ENCODE measurements around the gene GPBAR1. TPM values are rescaled to one million over a fixed set of nuclear protein-coding genes. Genes with fewer than 3 reads are reported as not detected.

The GPBAR1 gene, protein sequence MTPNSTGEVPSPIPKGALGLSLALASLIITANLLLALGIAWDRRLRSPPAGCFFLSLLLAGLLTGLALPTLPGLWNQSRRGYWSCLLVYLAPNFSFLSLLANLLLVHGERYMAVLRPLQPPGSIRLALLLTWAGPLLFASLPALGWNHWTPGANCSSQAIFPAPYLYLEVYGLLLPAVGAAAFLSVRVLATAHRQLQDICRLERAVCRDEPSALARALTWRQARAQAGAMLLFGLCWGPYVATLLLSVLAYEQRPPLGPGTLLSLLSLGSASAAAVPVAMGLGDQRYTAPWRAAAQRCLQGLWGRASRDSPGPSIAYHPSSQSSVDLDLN
- total RNA-seq (2014; rRNA removed; shearing (Covaris generic); ENCODE audit: low replicate concordance) = 0.12 TPM in 1 of 2 replicates, not detected in the other

- DNase-seq (ENCODE audit: low read depth) = peak; percentile 67
- in situ Hi-C loops (cut with HindIII; ENCODE audit: low pct_unique_long_range_greater_than_20kb, low sequenced_read_pairs) = no loop called here
Measured at GRCh38 chr2:218260742-218261422, at the start of gene GPBAR1. GPBAR1 (plus strand) TSS chr2:218261015; CDS start chr2:218262725, 1,710 bp downstream.

DNA sequence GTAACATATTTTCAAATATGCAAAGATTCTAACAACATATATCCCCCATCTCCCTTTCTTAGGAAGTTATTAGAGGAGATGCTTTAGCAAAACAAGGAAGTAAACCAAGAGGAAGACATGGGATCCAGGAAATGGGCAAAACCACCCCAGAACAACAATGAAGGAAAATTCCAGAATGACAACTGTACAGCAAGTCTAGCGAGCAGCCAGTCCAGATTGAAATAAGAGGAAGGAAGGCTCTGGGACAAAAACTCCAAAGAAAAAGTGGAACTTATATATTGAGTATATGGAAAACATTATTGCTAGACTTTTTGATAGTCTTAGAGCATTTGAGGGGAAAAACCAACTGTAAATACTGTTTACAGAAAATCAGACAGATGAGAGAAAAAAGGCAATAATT lies 46.7 kb upstream of the GPBAR1 start:
- DNase-seq (ENCODE audit: low read depth) = no peak
- in situ Hi-C loops (cut with HindIII; ENCODE audit: low pct_unique_long_range_greater_than_20kb, low sequenced_read_pairs) = no loop called here

- in situ Hi-C loops (cut with HindIII; ENCODE audit: low pct_unique_long_range_greater_than_20kb, low sequenced_read_pairs) = no loop called here
- DNase-seq (ENCODE audit: low read depth) = no peak
Measured at GRCh38 chr2:218216336-218216673, 44.5 kb upstream of the GPBAR1 start.

- peak; percentile 86 for DNase-seq (ENCODE audit: low read depth)
- in situ Hi-C loops (cut with HindIII; ENCODE audit: low pct_unique_long_range_greater_than_20kb, low sequenced_read_pairs) = no loop called here
Measured at GRCh38 chr2:218216674-218217359, 44.0 kb upstream of the GPBAR1 start, which contains the start of gene ARPC2. ARPC2 (plus strand) TSS chr2:218217189; CDS start chr2:218217471, 282 bp downstream.

- peak; percentile 30 for DNase-seq (ENCODE audit: low read depth)
- in situ Hi-C loops (cut with HindIII; ENCODE audit: low pct_unique_long_range_greater_than_20kb, low sequenced_read_pairs) = no loop called here
Measured at GRCh38 chr2:218217360-218218267, 43.2 kb upstream of the GPBAR1 start.

DNA sequence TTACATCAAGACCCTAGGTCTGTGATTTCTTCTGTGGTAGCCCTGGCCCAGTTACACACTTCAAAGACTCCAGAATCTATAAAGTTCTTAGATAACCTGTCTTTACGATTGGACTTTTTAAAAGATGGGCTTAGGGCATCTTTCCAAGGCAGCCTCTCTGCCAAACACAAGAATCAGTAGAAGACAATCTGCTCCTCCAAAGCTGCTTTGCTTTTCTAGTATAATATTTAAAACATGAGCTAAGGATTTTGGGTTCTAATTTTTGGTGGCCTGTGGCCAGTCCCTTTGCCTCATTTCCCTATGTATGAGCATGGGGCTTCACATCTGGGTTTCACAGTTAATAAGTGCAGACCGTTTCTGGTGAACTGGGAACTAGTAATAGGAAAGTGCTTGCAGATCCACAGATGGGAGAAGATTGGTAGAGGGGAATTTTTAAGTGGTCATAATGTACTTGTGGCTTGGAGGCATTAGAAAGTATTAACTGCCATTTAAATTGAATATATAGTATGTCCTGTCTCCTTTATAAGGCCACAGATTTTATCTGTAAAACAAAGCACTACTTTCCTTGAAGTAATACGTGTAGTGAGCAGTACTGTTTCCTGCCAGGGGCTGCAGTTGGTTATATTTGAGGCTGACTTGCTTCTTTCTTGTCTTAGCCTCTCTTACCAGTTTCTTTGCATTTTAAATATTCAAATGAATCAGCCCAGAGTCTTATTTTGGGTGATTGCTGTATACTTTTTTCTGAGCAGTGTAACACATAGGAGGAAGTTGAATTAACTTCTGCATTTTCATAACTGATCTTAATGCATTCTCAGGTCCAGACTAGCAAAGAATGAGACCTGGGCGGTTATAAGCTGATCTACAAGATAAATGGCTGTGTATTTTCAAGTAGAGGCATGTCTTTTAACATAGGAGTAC lies 42.3 kb upstream of the GPBAR1 start:
- in situ Hi-C loops (cut with HindIII; ENCODE audit: low pct_unique_long_range_greater_than_20kb, low sequenced_read_pairs) = no loop called here
- DNase-seq (ENCODE audit: low read depth) = no peak

GRCh38 chr2:218219934-218220333 lies 40.9 kb upstream of the GPBAR1 start:
- in situ Hi-C loops (cut with HindIII; ENCODE audit: low pct_unique_long_range_greater_than_20kb, low sequenced_read_pairs) = no loop called here
- DNase-seq (ENCODE audit: low read depth) = no peak

- no peak for DNase-seq (ENCODE audit: low read depth)
- in situ Hi-C loops (cut with HindIII; ENCODE audit: low pct_unique_long_range_greater_than_20kb, low sequenced_read_pairs) = no loop called here
Measured at GRCh38 chr2:218221000-218221399, 39.8 kb upstream of the GPBAR1 start.

GRCh38 chr2:218223046-218223445 lies 37.8 kb upstream of the GPBAR1 start:
- in situ Hi-C loops (cut with HindIII; ENCODE audit: low pct_unique_long_range_greater_than_20kb, low sequenced_read_pairs) = no loop called here
- peak; percentile 59 for DNase-seq (ENCODE audit: low read depth)

DNA sequence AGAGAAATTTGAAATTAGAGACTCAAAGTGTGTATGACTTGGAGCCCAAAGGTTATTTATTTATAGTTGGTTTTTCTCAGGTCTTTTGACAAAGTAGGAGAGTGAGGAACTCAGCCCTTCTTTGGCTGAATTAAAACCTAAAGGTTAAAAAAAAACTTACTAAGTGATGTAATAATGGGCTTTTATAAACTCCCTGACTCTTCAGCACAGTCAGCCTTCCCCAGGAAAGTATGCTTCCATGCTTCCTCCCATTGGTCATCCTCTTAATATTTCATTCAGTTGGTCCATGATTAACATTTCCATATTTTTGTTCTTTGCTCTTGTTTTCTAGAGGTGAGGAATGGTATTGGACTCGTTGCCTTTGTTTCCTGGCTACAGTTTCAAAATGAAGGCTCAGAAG lies 36.6 kb upstream of the GPBAR1 start:
- no peak for DNase-seq (ENCODE audit: low read depth)
- in situ Hi-C loops (cut with HindIII; ENCODE audit: low pct_unique_long_range_greater_than_20kb, low sequenced_read_pairs) = no loop called here

GRCh38 chr2:218226903-218227302 lies 33.9 kb upstream of the GPBAR1 start:
- no peak for DNase-seq (ENCODE audit: low read depth)
- in situ Hi-C loops (cut with HindIII; ENCODE audit: low pct_unique_long_range_greater_than_20kb, low sequenced_read_pairs) = no loop called here

GRCh38 chr2:218228366-218229090 lies 32.3 kb upstream of the GPBAR1 start:
- DNase-seq (ENCODE audit: low read depth) = no peak
- in situ Hi-C loops (cut with HindIII; ENCODE audit: low pct_unique_long_range_greater_than_20kb, low sequenced_read_pairs) = no loop called here

DNA sequence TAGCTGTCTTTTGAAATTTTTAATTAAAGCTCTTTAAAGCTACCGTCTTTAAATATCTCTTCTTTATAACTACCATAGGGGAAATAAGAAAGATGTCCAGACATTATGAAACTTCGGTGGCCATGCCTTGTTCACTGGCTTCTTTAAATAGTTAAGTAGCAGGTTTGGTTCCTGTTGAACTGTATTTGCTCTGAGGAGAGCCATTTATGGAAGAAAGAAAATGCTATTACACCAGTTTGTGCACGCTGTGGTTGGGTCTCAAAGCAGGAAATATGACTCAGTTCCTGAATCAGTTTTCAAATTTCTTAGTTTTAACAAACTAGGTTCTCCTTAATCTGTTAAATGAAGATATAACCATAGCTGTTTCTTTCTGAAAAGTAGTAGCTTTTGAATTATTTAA lies 31.6 kb upstream of the GPBAR1 start:
- in situ Hi-C loops (cut with HindIII; ENCODE audit: low pct_unique_long_range_greater_than_20kb, low sequenced_read_pairs) = no loop called here
- DNase-seq (ENCODE audit: low read depth) = peak; percentile 32

- peak; percentile 73 for DNase-seq (ENCODE audit: low read depth)
- in situ Hi-C loops (cut with HindIII; ENCODE audit: low pct_unique_long_range_greater_than_20kb, low sequenced_read_pairs) = no loop called here
Measured at GRCh38 chr2:218229851-218230250, 31.0 kb upstream of the GPBAR1 start.

DNA sequence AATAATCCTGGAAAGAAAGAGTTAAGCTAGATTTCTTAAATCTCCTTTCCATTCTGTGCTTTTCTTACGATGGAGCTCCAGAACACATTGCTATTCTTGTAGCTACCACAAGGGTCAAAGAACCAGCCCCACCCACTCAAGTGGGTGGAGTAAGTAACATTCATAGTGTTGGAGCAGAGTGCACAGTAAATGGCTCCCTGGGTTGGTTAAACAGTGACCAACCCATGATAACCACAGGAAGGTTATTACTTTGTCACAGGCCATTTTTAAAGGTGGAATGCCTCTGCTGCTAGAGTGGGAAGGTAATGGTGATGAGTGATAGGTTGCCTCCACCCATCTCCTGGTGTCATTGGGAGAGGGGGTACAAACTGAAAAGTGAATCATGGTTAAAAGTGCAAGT lies 29.9 kb upstream of the GPBAR1 start:
- peak; percentile 98 for DNase-seq (ENCODE audit: low read depth)
- in situ Hi-C loops (cut with HindIII; ENCODE audit: low pct_unique_long_range_greater_than_20kb, low sequenced_read_pairs) = no loop called here

DNA sequence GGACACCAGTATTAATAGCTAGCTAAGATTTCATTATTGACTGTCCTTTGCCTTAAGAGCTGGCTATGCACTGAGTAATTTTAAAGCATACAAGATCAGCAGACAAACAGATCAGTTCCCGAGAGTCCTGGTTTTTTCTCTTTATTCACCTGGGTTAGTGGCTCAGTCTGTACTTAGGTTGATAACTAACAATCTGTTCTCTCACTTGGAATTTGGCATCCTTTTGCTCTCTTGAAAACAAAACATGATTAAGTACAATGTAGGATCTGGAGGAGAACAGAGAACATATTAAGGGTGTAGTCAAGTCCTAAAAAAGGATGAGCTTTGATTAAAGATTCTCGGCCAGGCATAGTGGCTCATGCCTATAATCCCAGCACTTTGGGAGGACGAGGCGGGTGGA lies 27.3 kb upstream of the GPBAR1 start:
- in situ Hi-C loops (cut with HindIII; ENCODE audit: low pct_unique_long_range_greater_than_20kb, low sequenced_read_pairs) = no loop called here
- no peak for DNase-seq (ENCODE audit: low read depth)

DNA sequence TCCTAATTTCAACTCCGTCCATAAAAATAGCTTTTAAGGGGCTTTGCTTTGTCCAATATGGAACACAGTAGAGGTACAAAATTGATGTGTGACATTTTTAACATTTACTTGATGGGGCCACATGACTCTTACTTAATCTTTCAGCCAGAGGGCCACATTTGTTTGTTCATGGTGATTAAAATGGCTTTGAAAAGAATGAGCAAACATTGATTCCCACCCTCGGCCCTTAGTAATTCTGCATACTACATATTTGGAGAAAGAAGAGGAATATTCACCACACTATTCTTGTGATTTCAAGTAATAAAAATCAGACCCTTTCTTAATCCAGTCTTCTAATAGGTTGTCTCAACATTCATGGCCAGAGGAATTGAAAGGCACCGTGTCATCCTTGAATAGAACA lies 26.3 kb upstream of the GPBAR1 start:
- in situ Hi-C loops (cut with HindIII; ENCODE audit: low pct_unique_long_range_greater_than_20kb, low sequenced_read_pairs) = no loop called here
- DNase-seq (ENCODE audit: low read depth) = no peak

Data from Caki2 (cell line).